IMR-90 (cell line): ENCODE results near the gene NTSR1. TPM values are rescaled to one million over a fixed set of nuclear protein-coding genes. Genes with fewer than 3 reads are reported as not detected.
A peak's percentile ranks its signal among the peaks of the same experiment; 100 is the strongest.

Experiments used
- ATAC-seq: fragments of 200-7000 bp; cut with Tn5 transposase; 2 replicates; pipeline ENCODE4 v1.9.1; 2020; ENCODE audit warnings: low read depth, mild to moderate bottlenecking, moderate library complexity
- BruUV-seq: library from RNA; stranded (reverse); fragments of 400-500 nt; replicated peaks from 2 replicates; lab custom pipeline; 2021; lab: Mats Ljungman, UMichigan
- CTCF ChIA-PET: fragments of 300-600 bp; formaldehyde crosslinking; extraction: SDS; loops from one replicate; lab custom pipeline; 2021; ENCODE audit warnings: antibody characterized with exemption; lab: Yijun Ruan, JAX
- POLR2A ChIA-PET: fragments of 300-600 bp; sonication (Branson Sonifier 250); formaldehyde crosslinking; loops from one replicate; lab custom pipeline; 2022; ENCODE audit warnings: antibody characterized with exemption; ENCODE audit not compliant: unreplicated experiment; lab: Charles Lee
- DNase-seq: peaks from one replicate; pipeline ENCODE4 v3.0.0; 2013
- H2AFZ ChIP-seq: replicated peaks from 2 replicates; pipeline ENCODE3; 2013; ENCODE audit warnings: low read length, mild to moderate bottlenecking; ENCODE audit not compliant: poor library complexity
- H2AK5ac ChIP-seq: 2 replicates; pipeline ENCODE4 v1.6.1; 2013; ENCODE audit warnings: low read depth, low read length, inconsistent platforms
- H2AK9ac ChIP-seq: replicated peaks from 2 replicates; pipeline ENCODE3; 2013; ENCODE audit warnings: mild to moderate bottlenecking, low read depth, low read length, moderate library complexity; ENCODE audit not compliant: poor library complexity
- H2BK120ac ChIP-seq: 2 replicates; pipeline ENCODE4 v1.6.1; 2013; ENCODE audit warnings: low read depth, low read length, inconsistent platforms
- H2BK15ac ChIP-seq: 3 replicates; pipeline ENCODE4 v1.6.1; 2013; ENCODE audit warnings: low read depth, low read length, inconsistent platforms
- H2BK20ac ChIP-seq: 2 replicates; pipeline ENCODE4 v1.6.1; 2013; ENCODE audit warnings: low read depth, mild to moderate bottlenecking, inconsistent platforms, low read length, moderate library complexity
- H2BK5ac ChIP-seq: 2 replicates; pipeline ENCODE4 v1.6.1; 2013; ENCODE audit warnings: mild to moderate bottlenecking, low read depth, low read length, inconsistent platforms; ENCODE audit not compliant: poor library complexity, severe bottlenecking
- H3K14ac ChIP-seq: replicated peaks from 2 replicates; pipeline ENCODE4 v1.6.1; 2013; ENCODE audit warnings: low read depth, low read length, inconsistent platforms
- H3K18ac ChIP-seq: 2 replicates; pipeline ENCODE4 v1.6.1; 2013; ENCODE audit warnings: low read depth, low read length, control low read depth
- H3K23ac ChIP-seq: 2 replicates; pipeline ENCODE4 v1.6.1; 2013; ENCODE audit warnings: low read depth, low read length, inconsistent platforms
- H3K27ac ChIP-seq: 2 replicates; pipeline ENCODE4 v1.5.1; 2013; ENCODE audit warnings: mild to moderate bottlenecking, control low read depth, low read length; ENCODE audit not compliant: insufficient read depth
- H3K27me3 ChIP-seq: 2 replicates; pipeline ENCODE4 v1.6.1; 2013; ENCODE audit warnings: low read length; ENCODE audit not compliant: control insufficient read depth, insufficient read depth
- H3K36me3 ChIP-seq: 2 replicates; pipeline ENCODE4 v1.6.1; 2013; ENCODE audit warnings: low read length, mixed read lengths; ENCODE audit not compliant: control insufficient read depth, insufficient read depth
- H3K4ac ChIP-seq: 2 replicates; pipeline ENCODE4 v1.6.1; 2013; ENCODE audit warnings: low read depth, low read length, inconsistent platforms
- H3K4me1 ChIP-seq: 2 replicates; pipeline ENCODE4 v1.6.1; 2013; ENCODE audit warnings: low read length, mixed read lengths; ENCODE audit not compliant: control insufficient read depth, insufficient read depth
- H3K4me2 ChIP-seq: 2 replicates; pipeline ENCODE4 v1.6.1; 2013; ENCODE audit warnings: low read depth, mild to moderate bottlenecking, control low read depth, low read length, moderate library complexity
- H3K4me3 ChIP-seq: 2 replicates; pipeline ENCODE4 v1.5.1; 2013; ENCODE audit warnings: low read depth, mild to moderate bottlenecking, control low read depth, low read length, moderate library complexity; ENCODE audit not compliant: insufficient read depth
- H3K56ac ChIP-seq: 2 replicates; pipeline ENCODE4 v1.6.1; 2013; ENCODE audit warnings: low read length, inconsistent platforms; ENCODE audit not compliant: insufficient read depth; ENCODE audit errors: extremely low read depth
- H3K79me1 ChIP-seq, 2 experiments: 2 replicates each; pipeline ENCODE4 v1.6.1; 2013; ENCODE audit warnings: low read length in 2 of 2, inconsistent platforms in 1 of 2, low read depth in 1 of 2
- H3K9ac ChIP-seq: 2 replicates; pipeline ENCODE4 v1.6.1; 2013; ENCODE audit warnings: low read depth, low read length, control low read depth
- H3K9me1 ChIP-seq: 2 replicates; pipeline ENCODE4 v1.6.1; 2013; ENCODE audit warnings: low read length, inconsistent platforms; ENCODE audit not compliant: insufficient read depth
- H3K9me3 ChIP-seq: 2 replicates; pipeline ENCODE4 v1.6.1; 2013; ENCODE audit warnings: low read length; ENCODE audit not compliant: control insufficient read depth, insufficient read depth
- H4K20me1 ChIP-seq: 2 replicates; pipeline ENCODE4 v1.6.1; 2013; ENCODE audit warnings: low read length, inconsistent platforms; ENCODE audit not compliant: insufficient read depth
- H4K5ac ChIP-seq: 2 replicates; pipeline ENCODE4 v1.6.1; 2013; ENCODE audit warnings: mild to moderate bottlenecking, low read depth, low read length, control low read depth
- H4K8ac ChIP-seq, 2 experiments: 2 replicates each; pipeline ENCODE4 v1.6.1; 2013; ENCODE audit warnings: low read depth in 2 of 2, low read length in 2 of 2, control low read depth in 1 of 2, inconsistent platforms in 1 of 2
- H4K91ac ChIP-seq: 2 replicates; pipeline ENCODE4 v1.6.1; 2013; ENCODE audit warnings: low read depth, low read length, inconsistent platforms; ENCODE audit not compliant: insufficient read depth
- BHLHE40 ChIP-seq: fragments of 150-350 bp; IDR thresholded peaks from 2 replicates; pipeline ENCODE4 v1.6.1; 2016; ENCODE audit warnings: mild to moderate bottlenecking, low read depth, low read length
- ELK1 ChIP-seq: fragments of 150-350 bp; IDR thresholded peaks from 2 replicates; pipeline ENCODE4 v1.6.1; 2016; ENCODE audit warnings: low read depth, mild to moderate bottlenecking, low read length, moderate library complexity, borderline replicate concordance
- FOS ChIP-seq: fragments of 150-350 bp; IDR thresholded peaks from 2 replicates; pipeline ENCODE4 v1.6.1; 2016; ENCODE audit warnings: low read depth, low read length
- MAFK ChIP-seq: IDR thresholded peaks from 2 replicates; pipeline ENCODE4 v1.6.1; 2012; ENCODE audit warnings: low read depth, low read length, improper control_type of control experiment
- MAZ ChIP-seq: IDR thresholded peaks from 2 replicates; pipeline ENCODE4 v1.6.1; 2012; ENCODE audit warnings: low read depth, mild to moderate bottlenecking, low read length, improper control_type of control experiment, moderate library complexity, borderline replicate concordance
- NFE2L2 ChIP-seq: fragments of 150-350 bp; IDR thresholded peaks from 2 replicates; pipeline ENCODE4 v1.6.1; 2016; ENCODE audit warnings: low read depth, mild to moderate bottlenecking, low read length
- SMC3 ChIP-seq: fragments of 150-350 bp; IDR thresholded peaks from 2 replicates; pipeline ENCODE4 v1.6.1; 2016; ENCODE audit warnings: low read depth, mild to moderate bottlenecking, antibody characterized with exemption, low read length, moderate library complexity
- WGBS, 2 experiments: methylation state at CpG; one replicate each; pipeline versions ENCODE4 v1.1.5 to v1.1.7; 2013; ENCODE audit warnings: missing lambda C conversion rate in 2 of 2; ENCODE audit not compliant: insufficient read length in 1 of 2; ENCODE audit errors: extremely low coverage in 2 of 2; 5-methylcytosine and 5-hydroxymethylcytosine counted together
- dilution Hi-C: fragments of 300-500 bp; cut with HindIII; formaldehyde crosslinking; loops from one replicate; pipeline ENCODE4 v1.14.3; 2018; ENCODE audit warnings: low sequenced_read_pairs; ENCODE audit not compliant: unreplicated experiment
- in situ Hi-C: fragments of 300-500 bp; cut with MboI; formaldehyde crosslinking; loops from 3 replicates; pipeline ENCODE4 v1.14.3; 2019; ENCODE audit warnings: low sequenced_read_pairs, inconsistent platforms, mixed read lengths
- intact Hi-C: fragments of 100-400 bp; cut with micrococcal nuclease; formaldehyde crosslinking; loops from 2 replicates; pipeline ENCODE4 v1.10.0; 2022
- polyA plus RNA-seq, 3 experiments: library from polyadenylated mRNA; depleted of rRNA; stranded (reverse); fragments of >200 nt; gene quantifications; 2 replicates each; pipeline ENCODE4 v1.2.3, GENCODE V29; 2012; ENCODE audit warnings: low replicate concordance in 1 of 3
- total RNA-seq: library from RNA; depleted of rRNA; stranded (reverse); fragments of >200 nt; gene quantifications from 2 replicates; pipeline ENCODE4 v1.2.3, GENCODE V29; 2012

Gene NTSR1
- total and polyA plus RNA-seq, 2 of the 4 experiments (the other 2 are of a cell fraction) = 0.54 to 1.8 TPM

DNA sequence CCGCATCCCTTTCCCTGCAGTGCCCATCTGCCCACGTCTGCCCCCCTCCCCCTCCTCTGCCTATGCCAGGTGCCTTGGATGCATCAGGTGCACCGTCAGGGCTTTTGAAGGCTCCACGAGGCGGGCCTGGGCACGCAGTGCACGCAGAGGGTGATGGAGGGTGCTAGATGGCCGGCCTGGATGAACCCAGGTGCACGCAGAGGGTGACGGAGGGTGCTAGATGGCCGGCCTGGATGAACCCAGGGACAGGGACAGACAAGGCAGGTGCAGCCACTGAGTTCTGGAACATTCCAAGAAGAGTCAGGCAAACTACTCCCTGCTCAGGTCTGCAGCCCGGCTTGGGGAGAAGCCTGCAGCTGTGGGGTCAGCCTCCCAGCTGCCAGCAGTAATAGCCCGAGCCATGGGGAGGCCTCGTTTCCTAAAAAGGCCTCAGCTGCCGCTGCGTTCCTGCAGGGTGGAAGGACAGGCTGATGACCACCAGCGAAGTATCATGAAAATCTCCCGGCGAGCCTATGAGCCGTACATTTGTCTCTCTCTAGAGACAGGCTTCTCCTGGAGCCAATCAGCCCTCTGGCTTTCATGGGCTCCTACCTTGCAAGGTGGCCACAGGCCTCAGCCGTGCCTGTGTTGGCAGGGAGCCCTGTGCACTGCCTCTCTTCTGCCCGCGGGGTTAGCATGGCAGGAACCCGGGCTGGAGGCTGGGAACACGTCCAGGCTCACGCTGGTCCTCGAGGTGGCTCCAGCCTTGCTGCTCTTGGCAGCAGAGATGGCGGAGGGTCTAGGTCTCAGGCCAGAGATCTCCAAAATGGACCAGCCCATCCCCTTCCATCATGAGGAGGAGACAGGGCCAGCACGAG, 29.6 kb downstream of the NTSR1 start:
- H4K20me1 ChIP-seq = no peaks in the 10 kb centered on the region
- H3K4me3 ChIP-seq = no peak overlapping the region
- peaks cover 0 to 3% of the 10 kb centered on the region in 2 experiments; a peak in 1 of 4 replicates for H3K79me1 ChIP-seq
- in situ Hi-C loops (no loop called here), intact Hi-C loops (no loop called here), dilution Hi-C loops (no loop called here)
- H4K8ac ChIP-seq = no peak overlapping the region; a peak in 1 of 4 replicates
- peak overlapping the region; percentile 42 for H3K23ac ChIP-seq
- H4K91ac ChIP-seq = peak overlapping the region; percentile 97; the same call in 1 of the 2 replicates
- ChIA-PET CTCF (no interaction called here), POLR2A (no interaction called here)
- H3K56ac ChIP-seq = no peak overlapping the region
- 0 out of 3 replicates have a peak overlapping the region, but pooled peaks have one; percentile 43 for H2BK15ac ChIP-seq
- DNase-seq (no peak), ATAC-seq (no peak)
- H2AFZ ChIP-seq = peak overlapping the region; percentile 43
- WGBS, 2 experiments = 84% methylated on average over 18 of the region's 29 CpGs; no CpG with 5 or more reads in 1 of the 2 experiments
- no peak overlapping the region for H4K5ac ChIP-seq
- H3K18ac ChIP-seq = no peak overlapping the region
- peak overlapping the region; percentile 98 for H2AK5ac ChIP-seq
- peak overlapping the region; percentile 94 for H3K4ac ChIP-seq
- peak overlapping the region; percentile 22 for H2BK5ac ChIP-seq
- peaks cover 2% of the 10 kb centered on the region; the same call in 1 of the 2 replicates for H3K27me3 ChIP-seq
- H3K27ac ChIP-seq = no peak overlapping the region; the same call in 1 of the 2 replicates
- H3K14ac ChIP-seq = peak overlapping the region; percentile 91
- peak overlapping the region; percentile 98 for H2BK120ac ChIP-seq
- peaks cover 13% of the 10 kb centered on the region for H3K4me1 ChIP-seq
- no peak for TF ChIP-seq SMC3
- no peak for TF ChIP-seq MAZ
- no peak for TF ChIP-seq BHLHE40
- TF ChIP-seq FOS = no peak
- TF ChIP-seq NFE2L2 = no peak
- no peak for TF ChIP-seq ELK1
- no peak for TF ChIP-seq MAFK
- H3K9me3 ChIP-seq = no peaks in the 10 kb centered on the region
- H3K9ac ChIP-seq = no peak overlapping the region
- no TSS peak for BruUV-seq
- peak overlapping the region; percentile 97 for H2AK9ac ChIP-seq
- peak overlapping the region; percentile 85 for H2BK20ac ChIP-seq
- H3K4me2 ChIP-seq = no peak overlapping the region
- H3K36me3 ChIP-seq = no peaks in the 10 kb centered on the region
- peaks cover 14% of the 10 kb centered on the region for H3K9me1 ChIP-seq
